H9 (cell line): ENCODE results near the gene LCTL. TPM values are rescaled to one million over a fixed set of nuclear protein-coding genes. Genes with fewer than 3 reads are reported as not detected.
"Not testable (repeated sequence)": the region's sequence is repeated elsewhere in the genome, so short reads cannot be mapped to it uniquely, and the experiment has no call there.

ENCODE experiments used
- DNase-seq: peaks from one replicate; pipeline ENCODE4 v3.0.0-alpha.2; 2017
- H2AFZ ChIP-seq: one replicate; pipeline ENCODE4 v1.6.1; 2013; ENCODE audit warnings: mild to moderate bottlenecking, low read length, control low read depth, moderate library complexity
- H2AK5ac ChIP-seq: 2 replicates; pipeline ENCODE4 v1.6.1; 2013; ENCODE audit warnings: low read length, control low read depth, mixed read lengths; ENCODE audit not compliant: insufficient read length
- H2BK120ac ChIP-seq: one replicate; pipeline ENCODE4 v1.6.1; 2013; ENCODE audit warnings: low read depth, mild to moderate bottlenecking, low read length, control low read depth, inconsistent platforms; ENCODE audit not compliant: poor library complexity, severe bottlenecking
- H2BK12ac ChIP-seq: 2 replicates; pipeline ENCODE4 v1.6.1; 2013; ENCODE audit warnings: low read length, control low read depth, mixed read lengths, low read depth; ENCODE audit not compliant: insufficient read length
- H2BK15ac ChIP-seq: 2 replicates; pipeline ENCODE4 v1.6.1; 2013; ENCODE audit warnings: low read depth, low read length, control low read depth
- H2BK20ac ChIP-seq: one replicate; pipeline ENCODE4 v1.6.1; 2013; ENCODE audit warnings: low read depth, mild to moderate bottlenecking, low read length, control low read depth, inconsistent platforms; ENCODE audit not compliant: poor library complexity, severe bottlenecking
- H2BK5ac ChIP-seq: 2 replicates; pipeline ENCODE4 v1.6.1; 2013; ENCODE audit warnings: low read length, control low read depth, mixed read lengths; ENCODE audit not compliant: insufficient read length
- H3K14ac ChIP-seq: 2 replicates; pipeline ENCODE4 v1.6.1; 2013; ENCODE audit warnings: low read length, control low read depth; ENCODE audit not compliant: insufficient read depth
- H3K18ac ChIP-seq: 2 replicates; pipeline ENCODE4 v1.6.1; 2013; ENCODE audit warnings: low read depth, mild to moderate bottlenecking, mixed read lengths, low read length, control low read depth; ENCODE audit not compliant: insufficient read length
- H3K23ac ChIP-seq: 2 replicates; pipeline ENCODE4 v1.6.1; 2013; ENCODE audit warnings: low read length, control low read depth, mixed read lengths, low read depth; ENCODE audit not compliant: insufficient read length
- H3K23me2 ChIP-seq: 2 replicates; pipeline ENCODE4 v1.6.1; 2013; ENCODE audit warnings: low read depth, mild to moderate bottlenecking, mixed read lengths, low read length, control low read depth; ENCODE audit not compliant: insufficient read length, poor library complexity, severe bottlenecking
- H3K27ac ChIP-seq: 2 replicates; pipeline ENCODE4 v1.5.1; 2013; ENCODE audit warnings: low read length, control low read depth, mixed read lengths, low read depth; ENCODE audit not compliant: insufficient read length
- H3K27me3 ChIP-seq: 2 replicates; pipeline ENCODE4 v1.6.1; 2013; ENCODE audit warnings: low read length, control low read depth, inconsistent platforms; ENCODE audit not compliant: insufficient read depth
- H3K4ac ChIP-seq: 2 replicates; pipeline ENCODE4 v1.6.1; 2013; ENCODE audit warnings: low read depth, mild to moderate bottlenecking, control low read depth, inconsistent platforms, low read length, moderate library complexity
- H3K4me1 ChIP-seq: 2 replicates; pipeline ENCODE4 v1.6.1; 2013; ENCODE audit warnings: low read length, control low read depth, inconsistent platforms; ENCODE audit not compliant: insufficient read depth
- H3K4me2 ChIP-seq: 2 replicates; pipeline ENCODE4 v1.6.1; 2013; ENCODE audit warnings: low read length, control low read depth, mixed read lengths; ENCODE audit not compliant: insufficient read length, insufficient read depth
- H3K56ac ChIP-seq: 2 replicates; pipeline ENCODE4 v1.6.1; 2013; ENCODE audit warnings: low read depth, mild to moderate bottlenecking, mixed read lengths, low read length, control low read depth; ENCODE audit not compliant: insufficient read length
- H3K79me1 ChIP-seq: 2 replicates; pipeline ENCODE4 v1.6.1; 2013; ENCODE audit warnings: low read depth, mild to moderate bottlenecking, moderate library complexity, low read length, control low read depth, inconsistent platforms; ENCODE audit not compliant: insufficient read depth, poor library complexity, severe bottlenecking
- H3K79me2 ChIP-seq: 2 replicates; pipeline ENCODE4 v1.6.1; 2013; ENCODE audit warnings: low read length, control low read depth, inconsistent platforms; ENCODE audit not compliant: insufficient read depth
- H3K9ac ChIP-seq: 2 replicates; pipeline ENCODE4 v1.6.1; 2013; ENCODE audit warnings: low read length, control low read depth, mixed read lengths; ENCODE audit not compliant: insufficient read length; ENCODE audit errors: extremely low read depth
- H3K9me3 ChIP-seq: one replicate; pipeline ENCODE4 v1.6.1; 2013; ENCODE audit warnings: low read depth, low read length, inconsistent platforms; ENCODE audit not compliant: control insufficient read depth
- H3T11ph ChIP-seq: one replicate; pipeline ENCODE4 v1.6.1; 2013; ENCODE audit warnings: mild to moderate bottlenecking, low read length, control low read depth, inconsistent platforms
- H4K20me1 ChIP-seq: one replicate; pipeline ENCODE4 v1.6.1; 2013; ENCODE audit not compliant: control insufficient read depth, insufficient read length, insufficient read depth
- H4K5ac ChIP-seq: 2 replicates; pipeline ENCODE4 v1.6.1; 2013; ENCODE audit warnings: low read depth, mild to moderate bottlenecking, mixed read lengths, low read length, control low read depth; ENCODE audit not compliant: insufficient read length
- H4K8ac ChIP-seq: replicated peaks from 2 replicates; pipeline ENCODE4 v1.6.1; 2013; ENCODE audit warnings: low read length, control low read depth, mixed read lengths, low read depth; ENCODE audit not compliant: insufficient read length
- H4K91ac ChIP-seq: 2 replicates; pipeline ENCODE4 v1.6.1; 2013; ENCODE audit warnings: low read depth, mild to moderate bottlenecking, moderate library complexity, mixed read lengths, low read length, control low read depth; ENCODE audit not compliant: insufficient read length
- H3K27ac Mint-ChIP-seq, 3 experiments: 2 replicates in 2 of 3; 3 replicates in 1 of 3; pipeline ENCODE4 v1.8.0; 2020 to 2021; ENCODE audit warnings: mixed read lengths in 3 of 3, mild to moderate bottlenecking in 1 of 3, moderate library complexity in 1 of 3
- H3K27me3 Mint-ChIP-seq: 2 replicates; pipeline ENCODE4 v1.8.0; 2021; ENCODE audit warnings: low read depth, mild to moderate bottlenecking, moderate library complexity, mixed read lengths
- H3K36me3 Mint-ChIP-seq, 3 experiments: 2 replicates in 2 of 3; 3 replicates in 1 of 3; pipeline ENCODE4 v1.8.0; 2020 to 2021; ENCODE audit warnings: low read depth in 3 of 3, mixed read lengths in 3 of 3; ENCODE audit not compliant: insufficient read depth in 1 of 3
- H3K4me1 Mint-ChIP-seq, 2 experiments: 2 replicates each; pipeline ENCODE4 v1.8.0; 2020; ENCODE audit warnings: mixed read lengths in 2 of 2
- H3K4me3 Mint-ChIP-seq, 2 experiments: 2 replicates in 1 of 2; 3 replicates in 1 of 2; pipeline ENCODE4 v1.8.0; 2020 to 2021; ENCODE audit warnings: mild to moderate bottlenecking in 2 of 2, mixed read lengths in 2 of 2, moderate library complexity in 1 of 2
- H3K9me3 Mint-ChIP-seq, 2 experiments: 2 replicates in 1 of 2; 3 replicates in 1 of 2; pipeline ENCODE4 v1.8.0; 2020; ENCODE audit warnings: mild to moderate bottlenecking in 2 of 2, mixed read lengths in 2 of 2, moderate library complexity in 1 of 2
- CTCF ChIP-seq: fragments of 200-600 bp; sonication (generic); conservative IDR thresholded peaks from 3 replicates; pipeline ENCODE4 v1.8.0; 2021; ENCODE audit warnings: antibody characterized with exemption, mild to moderate bottlenecking
- WGBS: extraction: QIAGEN DNeasy Blood & Tissue Kit; methylation state at CpG from one replicate; pipeline ENCODE4 v1.1.7; 2013; ENCODE audit warnings: missing lambda C conversion rate, low lambda C conversion rate, mixed read lengths; ENCODE audit not compliant: insufficient read length; ENCODE audit errors: extremely low coverage; 5-methylcytosine and 5-hydroxymethylcytosine counted together
- total RNA-seq: library from RNA; stranded (reverse); gene quantifications from 2 replicates; pipeline ENCODE4 v1.2.1, GENCODE V29; 2021

Gene LCTL
- total RNA-seq, 1 experiment from 2014 or later: 2.3 TPM

DNA sequence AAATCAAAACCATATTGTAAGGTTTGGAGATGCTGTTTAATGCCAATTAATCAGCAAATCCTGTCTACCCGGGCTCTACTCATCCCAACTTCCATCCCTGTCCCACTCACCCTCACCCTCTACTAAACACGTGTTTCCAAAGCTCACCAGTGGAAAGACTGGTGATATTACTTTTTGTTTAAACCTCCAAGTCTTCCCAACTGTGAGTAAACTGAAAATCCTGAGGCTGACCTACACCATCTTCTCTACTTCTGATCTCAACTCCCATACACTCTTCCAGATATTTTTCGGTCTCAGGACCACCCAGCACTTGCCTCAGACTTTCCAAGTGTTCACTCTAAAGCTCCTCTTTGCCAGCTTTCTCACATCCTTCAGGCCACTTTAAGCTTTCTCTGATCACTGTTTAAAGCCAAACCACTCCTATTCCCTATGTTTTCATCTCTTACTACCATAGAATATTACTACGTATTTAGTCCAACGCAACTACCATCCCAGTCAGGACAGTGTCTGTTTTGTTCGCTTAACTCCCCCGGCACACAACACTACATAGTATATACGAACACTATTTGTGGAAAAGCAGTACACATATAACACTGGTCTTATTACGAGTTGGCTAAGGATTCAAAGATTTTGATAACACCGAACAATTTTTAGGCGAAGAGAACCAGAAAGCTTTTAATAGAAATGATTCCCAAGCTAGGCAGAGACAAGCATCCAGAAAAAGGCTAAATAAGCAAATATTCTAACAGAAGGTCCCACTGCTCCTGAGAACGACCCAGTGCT lies 61.8 kb downstream of the LCTL start:
- H2AFZ ChIP-seq: no peak overlapping the region
- peaks cover 31% of the 10 kb centered on the region; the same call in 1 of the 2 replicates for H3K79me2 ChIP-seq
- H2AK5ac ChIP-seq: no peak overlapping the region
- Mint-ChIP-seq H3K9me3 (no peaks in the 10 kb centered on the region; a peak in 2 of 5 replicates), H3K4me1 (peaks cover 22 to 32% of the 10 kb centered on the region in 2 experiments), H3K36me3 (peaks cover 52 to 63% (median 62%) of the 10 kb centered on the region in 3 experiments), H3K27me3 (no peaks in the 10 kb centered on the region), H3K4me3 (peak overlapping the region; percentile 98 to 100), H3K27ac (peak overlapping the region; percentile 98 to 100 (median 100))
- H2BK20ac ChIP-seq: no peak overlapping the region
- H3K23ac ChIP-seq: no peak overlapping the region
- H2BK15ac ChIP-seq: no peak overlapping the region
- H3K4me1 ChIP-seq: no peaks in the 10 kb centered on the region
- H3K27ac ChIP-seq: peak overlapping the region; percentile 47
- peak overlapping the region; percentile 96 for H3K9ac ChIP-seq
- no peaks in the 10 kb centered on the region for H4K20me1 ChIP-seq
- H3K14ac ChIP-seq: peak overlapping the region; percentile 95; the same call in 1 of the 2 replicates
- no peak overlapping the region for H2BK12ac ChIP-seq
- no peak for DNase-seq
- H4K8ac ChIP-seq: no peak overlapping the region
- H3K4me2 ChIP-seq: peak overlapping the region; percentile 87
- TF ChIP-seq CTCF: no peak
- no peak overlapping the region; the same call in 1 of the 2 replicates for H3K4ac ChIP-seq
- H3K79me1 ChIP-seq: no peaks in the 10 kb centered on the region
- H3K23me2 ChIP-seq: no peaks in the 10 kb centered on the region
- H3K56ac ChIP-seq: peak overlapping the region; percentile 13
- no peak overlapping the region for H3T11ph ChIP-seq
- H4K91ac ChIP-seq: no peak overlapping the region
- H2BK5ac ChIP-seq: no peak overlapping the region
- WGBS: no CpG with 5 or more reads among the region's 12 CpGs
- no peaks in the 10 kb centered on the region for H3K9me3 ChIP-seq
- H3K18ac ChIP-seq: peak overlapping the region; percentile 92
- no peak overlapping the region for H4K5ac ChIP-seq
- no peak overlapping the region for H2BK120ac ChIP-seq
- no peaks in the 10 kb centered on the region for H3K27me3 ChIP-seq

DNA sequence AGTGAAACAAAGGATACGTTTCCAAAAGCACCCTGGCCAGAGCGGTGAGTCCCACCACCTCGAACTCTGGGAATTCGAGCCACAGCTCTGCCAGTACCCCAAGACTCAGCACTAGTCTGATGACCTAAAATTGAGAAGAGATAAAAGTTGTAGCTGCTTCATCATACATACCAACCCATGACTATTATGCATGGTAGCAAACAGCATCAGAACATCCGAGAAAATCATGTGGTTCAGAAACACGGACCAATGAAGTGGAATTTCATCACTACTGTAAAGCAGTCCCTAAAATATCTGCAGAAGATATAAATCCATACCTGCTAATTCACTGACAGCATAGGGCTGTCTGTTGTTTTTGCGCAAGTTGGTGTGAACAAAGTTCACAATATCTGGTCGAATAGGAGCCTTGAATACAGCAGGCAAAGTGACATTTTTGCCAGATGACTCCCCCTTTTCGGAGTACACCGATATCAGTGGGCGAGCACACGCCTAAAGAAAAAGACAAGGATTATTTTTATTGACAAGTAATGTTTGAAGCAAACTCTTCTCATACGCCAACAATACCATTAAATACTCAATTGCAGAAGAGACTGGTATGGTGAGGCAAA lies 62.7 kb downstream of the LCTL start:
- H3K56ac ChIP-seq, H3T11ph ChIP-seq, H2AK5ac ChIP-seq, H4K8ac ChIP-seq, H4K91ac ChIP-seq, H3K23ac ChIP-seq, H2BK15ac ChIP-seq, H3K27me3 ChIP-seq, H3K79me1 ChIP-seq, H4K20me1 ChIP-seq, H2BK20ac ChIP-seq, H2BK12ac ChIP-seq, H3K23me2 ChIP-seq, H2BK5ac ChIP-seq, H3K27ac ChIP-seq, H3K4me1 ChIP-seq, H2BK120ac ChIP-seq, H3K18ac ChIP-seq, H3K14ac ChIP-seq, H3K4ac ChIP-seq, H3K9me3 ChIP-seq, H4K5ac ChIP-seq, DNase-seq, H2AFZ ChIP-seq, H3K27me3 Mint-ChIP-seq, H3K9me3 Mint-ChIP-seq: not testable (repeated sequence)
- Mint-ChIP-seq H3K36me3 (peaks cover 52 to 66% (median 65%) of the 10 kb centered on the region in 3 experiments), H3K27ac (peak overlapping the region; percentile 5 to 98 (median 92); a peak in 5 of 7 replicates), H3K4me3 (peak overlapping the region; percentile 98 to 100), H3K4me1 (peaks cover 23 to 32% of the 10 kb centered on the region in 2 experiments)
- Histone ChIP-seq H3K4me2 (peak overlapping the region; percentile 87), H3K79me2 (peaks cover 31% of the 10 kb centered on the region; the same call in 1 of the 2 replicates), H3K9ac (peak overlapping the region; percentile 96)
- no CpG with 5 or more reads among the region's 13 CpGs for WGBS
